NCI-H2171 treated with DMSO at 0.1 percent for 48 hours (cell line): ENCODE data around the gene ZFP64.
"Not testable (repeated sequence)": the region's sequence is repeated elsewhere in the genome, so short reads cannot be mapped to it uniquely, and the experiment has no call there.

Experiments used
- DNase-seq: peaks from one replicate; lab custom pipeline; 2025; lab: John Stamatoyannopoulos, UW

The ZFP64 gene

DNA sequence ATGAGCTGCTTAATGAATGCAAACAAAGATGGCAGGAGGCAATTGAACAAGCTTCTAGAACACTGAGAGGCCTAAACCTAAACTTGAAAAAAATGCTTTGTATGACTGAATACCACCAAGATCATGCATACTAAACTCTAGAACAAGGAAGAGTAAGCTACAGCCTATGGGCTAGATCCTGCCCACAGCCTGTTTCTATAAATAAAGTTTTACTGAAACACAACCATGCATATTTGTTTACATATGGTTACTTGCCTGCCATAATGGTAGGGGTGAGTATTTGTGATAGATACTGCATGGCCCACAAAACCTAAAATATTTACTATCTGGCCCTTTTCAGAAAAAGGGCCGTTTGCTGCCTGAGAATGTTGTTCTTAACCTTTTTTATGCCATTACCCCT is 37.0 kb downstream of the ZFP64 start:
- DNase-seq: no peak

DNA sequence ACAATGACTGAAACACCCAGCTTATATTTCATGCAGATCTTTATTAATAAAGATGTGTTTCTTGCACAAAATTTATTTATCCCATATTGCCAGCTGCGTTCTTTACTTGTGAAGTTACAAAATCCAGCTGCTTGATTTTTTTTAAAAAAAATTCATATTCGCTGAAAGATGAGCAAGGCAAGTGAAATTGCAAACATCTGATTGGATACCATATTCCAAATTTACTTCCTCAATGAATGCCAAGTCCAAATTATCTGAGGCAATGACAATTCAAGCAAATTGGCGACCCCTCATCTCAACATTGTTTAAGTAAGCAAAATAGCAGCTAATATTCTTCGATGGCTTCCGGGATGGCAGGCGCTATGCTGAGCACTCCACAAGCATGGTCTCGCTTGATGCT is 37.7 kb downstream of the ZFP64 start:
- no peak for DNase-seq

DNA sequence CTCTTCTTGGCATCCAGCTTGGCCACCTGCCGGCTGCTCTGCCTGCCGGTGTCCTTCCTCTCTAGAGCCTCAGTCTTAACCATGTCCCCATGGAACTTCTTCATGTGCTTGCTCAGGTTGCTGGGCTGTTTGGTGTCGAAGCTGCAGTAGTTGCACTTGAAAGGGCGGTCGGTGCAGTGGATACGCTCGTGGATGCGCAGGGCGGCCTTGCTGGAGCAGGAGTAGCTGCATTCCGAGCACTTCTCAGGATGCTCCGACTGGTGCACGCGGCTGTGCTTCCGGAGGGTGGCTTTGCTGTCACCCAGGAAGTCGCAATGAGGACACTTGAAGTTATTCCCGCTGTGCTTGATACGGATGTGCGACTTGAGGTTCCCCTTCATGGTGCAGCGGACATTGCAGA is 38.7 kb downstream of the ZFP64 start:
- DNase-seq: no peak

DNA sequence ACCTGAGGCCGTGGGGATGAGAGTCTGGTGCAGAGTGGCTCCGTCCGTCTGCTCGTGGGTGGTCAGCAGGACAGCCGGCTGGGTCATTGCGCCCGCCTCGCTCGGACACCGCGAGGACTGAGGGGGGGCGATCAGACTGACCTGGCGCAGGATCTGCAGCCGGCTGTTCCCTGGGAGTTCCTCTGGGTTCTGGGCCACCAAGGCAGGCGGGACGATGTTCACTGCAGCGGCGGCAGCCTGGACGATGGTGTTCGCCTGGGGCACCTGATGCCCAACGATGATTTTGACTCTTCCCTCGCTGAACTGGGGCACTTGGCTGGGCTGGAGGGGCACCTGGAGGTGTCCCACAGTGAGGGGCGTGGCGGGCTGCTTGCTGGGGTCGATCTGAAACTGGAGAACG is 39.2 kb downstream of the ZFP64 start:
- DNase-seq: no peak

DNA sequence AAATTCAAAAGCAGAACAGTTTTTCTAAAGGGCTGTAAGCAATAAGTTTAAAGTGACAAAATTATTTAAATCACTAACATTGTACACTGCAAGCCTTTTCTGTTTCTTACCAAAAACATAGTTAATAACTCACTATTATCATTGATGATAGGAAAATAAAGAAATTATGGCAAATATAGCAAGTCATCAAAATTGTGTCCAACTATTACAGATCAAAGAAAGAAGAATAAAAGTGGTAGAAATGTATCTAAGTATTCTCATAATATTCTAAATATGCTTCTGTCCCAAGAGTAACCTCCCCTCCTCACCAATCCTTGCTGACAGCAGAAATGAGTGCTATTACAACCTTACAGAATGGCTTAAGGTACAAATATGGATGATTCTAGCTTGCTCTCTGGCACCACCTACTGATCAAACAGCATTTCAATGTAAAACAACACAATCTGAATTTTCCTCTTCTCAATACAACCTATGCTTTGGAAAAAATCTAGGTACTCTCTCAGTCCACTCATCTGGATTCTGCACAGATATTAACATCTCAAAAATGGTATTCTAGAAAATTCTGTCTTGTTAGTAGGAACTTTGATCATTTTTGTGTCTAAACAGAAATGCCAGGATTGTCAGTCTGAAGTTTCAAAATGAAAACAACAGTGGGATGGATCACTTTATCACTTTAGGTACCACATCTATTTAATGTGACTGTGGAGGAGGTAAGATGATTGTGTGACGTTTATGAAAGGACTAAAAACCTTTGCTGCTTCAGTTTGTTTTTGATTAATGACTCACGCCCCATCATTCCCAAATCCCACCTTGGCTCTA is 40.9 kb downstream of the ZFP64 start:
- DNase-seq: peak; percentile 55

DNA sequence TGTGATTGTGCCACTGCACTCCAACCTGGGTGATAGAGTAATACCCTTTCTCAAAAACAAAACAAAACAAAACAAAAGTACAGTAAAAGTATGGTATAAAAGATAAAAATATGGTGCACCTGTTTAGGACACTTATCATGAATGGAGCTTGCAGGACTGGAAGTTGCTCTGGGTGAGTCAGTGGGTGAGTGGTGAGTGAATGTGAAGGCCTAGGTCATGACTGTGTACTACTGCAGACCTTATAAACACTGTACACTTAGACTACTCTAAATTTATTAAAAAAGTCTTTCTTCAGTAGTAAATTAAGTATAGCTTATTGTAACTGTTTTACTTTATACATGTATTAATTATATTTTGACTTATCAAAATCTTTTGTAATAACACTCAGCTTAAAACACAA is 46.0 kb downstream of the ZFP64 start:
- no peak for DNase-seq

DNA sequence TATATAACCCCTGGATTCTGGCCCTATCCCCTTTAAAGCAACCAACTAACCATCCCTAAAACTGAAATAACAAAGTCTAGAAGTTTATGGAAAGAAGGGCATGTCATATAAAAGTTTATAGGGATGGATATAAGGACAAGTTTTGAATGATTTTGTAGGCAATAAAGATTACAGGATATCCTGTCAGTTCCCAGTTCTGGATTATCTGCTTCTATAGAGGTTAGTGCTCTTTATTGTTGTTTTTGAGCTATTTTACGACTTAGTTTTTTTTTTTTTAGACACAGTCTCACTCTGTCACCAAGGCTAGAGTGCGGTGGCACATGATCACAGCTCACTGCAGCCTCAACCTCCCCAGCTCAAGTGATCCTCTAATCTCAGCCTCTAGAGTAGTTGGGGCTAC is 48.3 kb downstream of the ZFP64 start:
- no peak for DNase-seq

DNA sequence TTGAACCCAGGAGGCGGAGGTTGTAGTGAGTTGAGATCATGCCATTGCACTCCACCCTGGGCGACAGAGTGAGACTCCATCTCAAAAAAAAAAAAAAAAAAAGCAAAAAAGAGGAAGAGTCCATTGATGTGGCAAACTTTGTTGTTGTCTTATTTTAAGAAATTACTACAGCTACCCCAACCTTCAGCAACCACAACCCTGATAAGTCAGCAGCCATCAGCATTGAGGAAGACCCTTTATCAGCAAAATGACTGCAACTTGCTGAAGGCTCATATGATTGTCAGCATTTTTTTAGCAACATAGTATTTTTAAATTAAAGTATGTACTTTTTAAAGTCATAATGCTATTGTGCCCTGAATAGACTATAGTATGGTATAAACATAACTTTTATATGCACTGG is 48.8 kb downstream of the ZFP64 start:
- DNase-seq: no peak

DNA sequence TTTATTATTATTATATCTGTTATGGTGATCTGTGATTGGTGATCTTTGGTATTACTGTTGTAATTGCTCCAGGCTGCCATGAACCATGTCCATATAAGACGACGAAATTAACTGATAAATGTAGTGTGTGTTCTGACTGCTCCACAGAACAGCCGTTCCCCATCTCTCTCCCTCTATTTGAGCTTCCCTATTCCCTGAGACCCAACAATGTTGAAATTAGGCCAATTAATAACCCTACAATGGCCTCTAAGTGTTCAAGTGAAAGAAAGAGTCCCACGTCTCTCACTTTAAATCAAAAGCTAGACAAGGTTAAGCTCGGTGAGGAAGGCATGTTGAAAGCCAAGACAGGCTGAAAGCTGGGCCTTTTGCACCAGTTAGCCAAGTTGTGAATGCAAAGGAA is 51.6 kb downstream of the ZFP64 start:
- DNase-seq: no peak

DNA sequence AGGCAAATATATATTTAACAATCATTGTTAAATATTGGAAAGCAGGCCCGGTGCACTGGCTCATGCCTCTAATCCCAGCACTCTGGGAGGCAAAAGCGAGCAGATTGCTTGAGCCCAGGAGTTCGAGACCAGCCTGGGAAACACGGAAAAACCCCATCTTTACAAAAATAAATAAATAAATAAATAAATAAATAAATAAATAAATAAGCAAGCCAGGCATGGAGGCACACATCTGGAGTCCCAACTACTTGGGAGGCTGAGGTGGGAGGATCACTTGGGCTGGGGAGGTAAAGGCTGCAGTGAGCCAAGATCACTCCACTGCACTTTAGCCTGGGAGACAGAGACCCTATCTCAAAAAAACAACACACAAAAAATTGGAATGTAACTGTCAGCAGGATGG is 53.7 kb downstream of the ZFP64 start:
- no peak for DNase-seq

DNA sequence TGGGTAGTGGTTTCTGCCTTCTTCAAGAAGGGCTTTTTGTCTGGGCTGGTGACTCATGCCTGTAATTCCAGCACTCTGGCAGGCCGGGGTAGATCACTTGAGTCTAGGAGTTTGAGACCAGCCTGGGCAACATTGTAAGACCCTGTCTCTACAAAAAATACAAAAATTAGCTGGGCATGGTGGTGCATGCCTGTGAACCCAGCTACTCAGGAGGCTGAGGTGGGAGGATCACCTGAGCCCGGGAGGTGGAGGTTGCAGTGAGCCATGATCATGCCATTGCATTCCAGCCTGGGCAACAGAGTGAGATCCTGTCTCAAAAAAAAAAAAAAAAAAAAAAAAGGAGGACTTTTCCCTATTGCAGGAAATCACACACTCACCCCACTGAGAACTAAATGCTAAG is 57.9 kb downstream of the ZFP64 start:
- not testable (repeated sequence) for DNase-seq

DNA sequence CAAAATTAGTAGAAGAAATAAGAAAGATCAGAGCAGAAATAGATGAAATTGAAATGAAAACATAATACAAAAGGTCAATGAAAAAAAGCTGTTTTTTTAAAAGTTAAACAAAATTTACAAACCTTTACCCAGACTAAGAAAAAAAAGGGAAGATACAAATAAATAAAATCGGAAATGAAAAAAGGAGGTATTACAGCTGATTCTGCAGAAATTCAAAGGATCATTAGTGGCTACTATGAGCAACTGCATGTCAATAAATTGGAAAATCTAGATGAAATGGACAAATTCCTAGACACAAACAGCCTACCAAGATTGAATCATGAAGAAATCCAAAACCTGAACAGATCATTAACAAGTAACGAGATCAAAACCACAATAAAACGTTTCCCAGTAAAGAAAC is 59.2 kb downstream of the ZFP64 start:
- DNase-seq: no peak

DNA sequence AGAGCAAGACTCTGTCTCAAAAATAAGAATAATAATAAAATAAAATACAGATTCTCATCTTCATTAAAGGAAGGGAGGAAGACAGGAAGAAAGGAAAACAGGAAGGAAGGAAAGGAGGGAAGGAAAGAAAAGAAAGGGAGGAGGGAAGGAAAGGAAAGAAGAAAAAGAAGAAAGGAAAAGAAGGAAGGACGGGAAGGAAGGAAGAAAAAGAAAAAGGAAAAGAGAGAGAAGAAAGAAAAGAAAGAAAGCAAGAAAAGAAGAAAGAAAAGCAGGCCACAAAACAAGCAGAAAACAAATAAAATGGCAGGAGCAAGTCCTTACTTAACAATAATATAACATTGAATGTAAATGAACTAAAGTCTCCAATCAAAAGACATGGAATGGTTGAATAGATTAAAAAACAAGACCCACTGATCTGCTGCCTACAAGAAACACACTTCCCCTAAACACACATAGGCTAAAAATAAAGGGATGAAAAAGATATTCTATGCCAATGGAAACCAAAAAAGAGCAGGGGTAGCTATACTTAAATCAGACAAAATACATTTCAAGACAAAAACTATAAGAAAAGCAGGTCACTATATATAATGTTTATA is 60.4 kb downstream of the ZFP64 start:
- no peak for DNase-seq

DNA sequence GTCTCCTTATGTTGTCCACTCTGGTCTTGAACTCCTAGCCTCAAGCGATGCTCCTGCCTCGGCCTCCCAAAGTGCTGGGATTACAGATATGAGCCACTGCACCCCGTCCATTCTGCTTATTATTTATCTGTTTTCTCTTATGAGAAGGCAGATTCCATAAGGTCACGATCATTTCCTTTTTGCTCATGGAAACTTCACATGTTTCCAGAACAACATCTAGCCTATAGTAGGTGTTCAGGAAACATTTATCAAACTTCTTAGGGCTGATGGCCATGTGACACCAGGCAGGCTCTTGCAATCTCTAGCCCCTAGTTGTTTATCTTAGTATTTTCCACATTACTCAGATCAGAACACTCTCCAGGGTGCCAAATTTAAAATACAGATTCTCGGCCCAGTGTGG is 61.2 kb downstream of the ZFP64 start:
- no peak for DNase-seq

DNA sequence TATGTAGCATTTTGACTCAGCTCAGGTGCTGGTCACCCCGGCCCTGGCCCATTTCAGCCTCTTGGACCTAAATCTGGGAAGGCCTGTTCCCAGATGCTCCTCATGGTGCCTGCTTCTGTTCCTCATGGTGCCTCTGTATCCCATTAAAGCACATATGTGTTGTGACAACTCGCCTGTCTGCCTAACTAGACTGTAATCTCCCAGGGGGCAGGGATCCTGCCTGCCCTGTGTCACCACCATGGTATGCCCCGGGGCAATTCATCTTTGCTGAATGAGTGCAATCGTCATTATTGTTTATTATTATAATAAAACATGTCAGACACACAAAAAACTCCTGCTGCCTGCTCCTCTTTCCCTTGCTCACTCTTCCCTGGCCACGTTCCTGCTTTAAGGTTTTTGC is 62.0 kb downstream of the ZFP64 start:
- no peak for DNase-seq

DNA sequence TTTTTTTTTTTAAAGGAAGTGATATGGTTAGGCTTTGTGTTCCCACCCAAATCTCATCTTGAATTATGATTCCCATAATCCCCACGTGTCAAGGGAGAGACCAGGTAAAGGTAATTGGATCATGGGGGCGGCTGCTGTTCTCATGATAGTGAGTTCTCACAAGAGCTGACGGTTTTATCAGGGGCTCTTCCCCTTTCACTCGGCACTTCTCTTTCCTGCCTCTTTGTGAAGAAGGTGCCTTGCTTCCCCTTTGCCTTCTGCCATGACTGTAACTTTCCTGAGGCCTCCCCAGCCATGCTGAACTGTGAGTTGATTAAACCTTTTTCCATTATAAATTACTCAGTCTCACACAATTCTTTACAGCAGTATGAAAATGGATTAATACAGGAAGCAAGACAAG is 64.3 kb downstream of the ZFP64 start:
- DNase-seq: no peak

DNA sequence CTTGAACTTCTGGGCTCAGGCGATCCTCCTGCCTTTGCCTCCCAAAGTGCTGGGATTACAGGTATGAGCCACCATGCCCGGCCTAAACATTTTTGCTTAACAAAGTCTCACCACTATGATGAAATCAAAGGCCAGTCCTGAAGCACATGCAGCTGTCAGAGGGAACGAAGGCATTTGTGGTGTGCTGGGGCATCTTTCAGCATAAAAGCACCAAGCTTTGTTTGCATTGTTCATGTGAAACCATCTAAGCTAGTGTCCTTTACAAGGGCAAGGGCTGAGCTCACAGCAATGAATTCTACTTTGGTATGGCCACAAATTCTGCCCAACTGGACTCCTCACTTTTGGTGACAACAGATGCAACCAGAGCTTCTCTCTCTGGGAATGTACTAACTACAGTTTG is 66.8 kb downstream of the ZFP64 start:
- no peak for DNase-seq

DNA sequence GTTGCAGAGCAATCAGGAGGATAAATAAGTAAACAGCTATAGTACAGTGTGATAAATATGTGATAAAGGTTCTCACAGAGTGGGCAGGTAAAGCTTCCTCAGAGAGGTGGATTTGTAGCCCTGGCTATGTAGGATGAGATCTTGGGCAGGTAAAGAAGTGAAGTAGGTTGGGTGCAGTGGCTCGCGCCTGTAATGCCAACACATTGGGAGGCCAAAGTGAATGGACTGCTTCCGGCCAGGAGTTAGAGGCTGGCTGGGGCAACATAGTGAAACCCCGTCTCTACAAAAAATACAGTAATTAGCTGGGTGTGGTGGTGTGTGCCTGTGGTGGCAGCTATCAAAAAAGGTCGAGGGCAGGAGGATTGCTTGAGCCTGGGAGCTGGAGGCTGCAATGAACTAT is 72.9 kb downstream of the ZFP64 start:
- no peak for DNase-seq

DNA sequence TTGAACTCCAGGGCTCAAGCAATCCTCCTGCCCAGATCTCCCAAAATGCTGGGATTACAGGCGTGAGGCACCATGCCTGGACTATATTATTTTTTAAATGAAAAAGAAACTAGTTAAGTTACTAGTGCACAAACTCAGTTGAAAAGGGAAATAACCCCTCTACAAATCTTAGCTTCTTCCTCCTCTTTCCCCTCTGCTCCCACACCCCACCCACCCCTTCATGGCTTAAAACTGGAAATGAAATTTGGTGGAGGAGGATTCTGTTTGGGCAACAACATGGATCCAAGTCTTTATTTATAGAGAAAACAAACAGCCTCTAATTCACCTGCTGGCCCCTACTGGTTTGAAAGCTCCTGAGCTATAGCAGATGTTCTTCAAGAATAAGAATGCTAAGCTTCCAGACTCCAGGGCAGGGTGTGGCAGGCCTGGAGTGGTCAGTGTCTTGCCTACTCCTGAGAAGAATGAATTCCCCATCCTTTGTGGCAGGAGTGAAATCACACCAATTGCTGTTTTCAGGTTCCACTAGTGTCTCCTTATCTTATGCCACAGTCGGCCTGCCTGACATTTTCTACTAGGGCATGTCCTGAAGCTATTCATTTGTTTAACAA is 73.5 kb downstream of the ZFP64 start:
- DNase-seq: no peak

DNA sequence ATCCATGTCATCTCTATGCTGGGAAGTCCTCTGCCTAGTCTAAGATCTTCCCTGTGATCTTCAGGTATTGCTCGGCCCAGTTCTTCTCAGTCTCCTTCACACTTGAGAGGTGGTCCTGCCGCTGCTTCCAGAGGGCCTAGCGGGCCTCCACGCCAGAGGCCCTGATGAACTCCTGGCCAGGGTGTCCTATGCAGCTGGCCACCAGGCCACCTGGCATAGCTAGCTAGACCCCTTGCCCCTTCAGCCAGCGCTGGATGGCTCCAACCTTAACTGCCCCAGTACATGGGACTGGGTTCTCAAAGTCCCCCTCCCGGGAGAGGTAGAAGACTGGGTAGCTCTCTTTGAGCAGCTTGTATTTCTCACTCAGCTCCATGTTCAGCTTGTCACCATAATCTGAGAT is 81.1 kb downstream of the ZFP64 start:
- no peak for DNase-seq

DNA sequence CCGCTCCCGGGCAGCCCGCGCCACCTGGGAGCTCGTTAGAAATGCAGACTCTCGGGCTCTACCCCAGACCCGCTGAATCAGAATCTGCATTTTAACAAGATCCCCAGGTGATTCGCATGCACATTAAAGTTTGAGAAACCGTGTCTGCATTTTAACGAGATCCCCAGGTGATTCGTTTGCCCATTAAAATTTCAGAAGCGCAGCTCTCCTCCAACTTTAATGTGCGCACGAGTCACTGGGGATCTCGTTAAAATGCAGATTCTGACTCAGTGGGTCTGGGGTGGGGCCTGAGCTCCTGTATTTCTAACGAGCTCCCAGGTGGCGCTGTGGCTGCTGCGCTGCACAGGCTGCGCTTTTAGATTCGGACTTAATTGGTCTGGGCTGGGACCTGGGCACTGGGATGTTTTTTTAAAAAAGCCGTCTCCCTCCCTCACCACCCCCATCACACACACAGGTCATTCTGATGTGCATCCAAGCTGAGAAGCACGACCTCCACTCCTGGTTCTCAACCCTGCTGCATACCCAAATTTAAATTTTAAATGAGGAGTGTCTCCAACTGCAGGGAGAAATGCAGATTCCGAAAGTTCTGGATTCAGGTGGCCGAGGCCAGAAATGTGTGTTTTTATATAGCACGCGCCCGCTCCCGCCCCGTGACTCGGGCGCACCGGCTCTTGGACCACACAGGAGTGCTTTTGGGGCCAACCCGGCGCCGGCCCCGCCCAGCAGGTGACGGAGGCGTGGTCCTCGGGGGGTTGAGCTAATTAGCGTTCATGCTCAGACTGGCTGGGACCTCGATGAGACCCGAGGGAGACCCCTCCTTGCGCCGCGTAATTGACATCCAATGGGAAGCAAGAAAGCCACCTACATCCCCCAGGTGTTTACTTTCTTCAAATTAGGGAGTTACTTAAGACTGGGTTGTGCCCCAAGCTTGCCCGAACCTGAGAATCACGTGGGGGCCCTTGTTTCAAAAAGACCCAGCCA is 85.8 kb downstream of the ZFP64 start:
- DNase-seq: peak; percentile 90
